ENCODE results near the gene ATP1A4.

GRCh38 chr1:160158534-160158933 is 7.1 kb downstream of the ATP1A4 start:
- TF ChIP-seq NR2F6 (CRISPR knock-in tag; IDR thresholded peaks at IDR 0.05) (no peak), ESRRA (IDR thresholded peaks at IDR 0.05; ENCODE audit: borderline replicate concordance, low read depth) (no peak), TAF7 (tag; IDR thresholded peaks at IDR 0.05) (no peak), TCF7L2 (IDR thresholded peaks at IDR 0.05; ENCODE audit: low read depth, low read length) (no peak)
- TF ChIP-seq, protein P1, sequence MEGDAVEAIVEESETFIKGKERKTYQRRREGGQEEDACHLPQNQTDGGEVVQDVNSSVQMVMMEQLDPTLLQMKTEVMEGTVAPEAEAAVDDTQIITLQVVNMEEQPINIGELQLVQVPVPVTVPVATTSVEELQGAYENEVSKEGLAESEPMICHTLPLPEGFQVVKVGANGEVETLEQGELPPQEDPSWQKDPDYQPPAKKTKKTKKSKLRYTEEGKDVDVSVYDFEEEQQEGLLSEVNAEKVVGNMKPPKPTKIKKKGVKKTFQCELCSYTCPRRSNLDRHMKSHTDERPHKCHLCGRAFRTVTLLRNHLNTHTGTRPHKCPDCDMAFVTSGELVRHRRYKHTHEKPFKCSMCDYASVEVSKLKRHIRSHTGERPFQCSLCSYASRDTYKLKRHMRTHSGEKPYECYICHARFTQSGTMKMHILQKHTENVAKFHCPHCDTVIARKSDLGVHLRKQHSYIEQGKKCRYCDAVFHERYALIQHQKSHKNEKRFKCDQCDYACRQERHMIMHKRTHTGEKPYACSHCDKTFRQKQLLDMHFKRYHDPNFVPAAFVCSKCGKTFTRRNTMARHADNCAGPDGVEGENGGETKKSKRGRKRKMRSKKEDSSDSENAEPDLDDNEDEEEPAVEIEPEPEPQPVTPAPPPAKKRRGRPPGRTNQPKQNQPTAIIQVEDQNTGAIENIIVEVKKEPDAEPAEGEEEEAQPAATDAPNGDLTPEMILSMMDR (IDR thresholded peaks at IDR 0.05 in 2 of 3, conservative IDR thresholded peaks at IDR 0.05 in 1 of 3; ENCODE audit: insufficient read depth in 2 of 3, low read depth in 1 of 3, low read length in 3 of 3) = no peak

Measured in K562 (cell line).